ENCODE data around the gene TSPO. TPM values are rescaled to one million over a fixed set of nuclear protein-coding genes. Genes with fewer than 3 reads are reported as not detected.

Gene TSPO
- total RNA-seq, 1 experiment from 2014 or later, result 144 TPM

DNA sequence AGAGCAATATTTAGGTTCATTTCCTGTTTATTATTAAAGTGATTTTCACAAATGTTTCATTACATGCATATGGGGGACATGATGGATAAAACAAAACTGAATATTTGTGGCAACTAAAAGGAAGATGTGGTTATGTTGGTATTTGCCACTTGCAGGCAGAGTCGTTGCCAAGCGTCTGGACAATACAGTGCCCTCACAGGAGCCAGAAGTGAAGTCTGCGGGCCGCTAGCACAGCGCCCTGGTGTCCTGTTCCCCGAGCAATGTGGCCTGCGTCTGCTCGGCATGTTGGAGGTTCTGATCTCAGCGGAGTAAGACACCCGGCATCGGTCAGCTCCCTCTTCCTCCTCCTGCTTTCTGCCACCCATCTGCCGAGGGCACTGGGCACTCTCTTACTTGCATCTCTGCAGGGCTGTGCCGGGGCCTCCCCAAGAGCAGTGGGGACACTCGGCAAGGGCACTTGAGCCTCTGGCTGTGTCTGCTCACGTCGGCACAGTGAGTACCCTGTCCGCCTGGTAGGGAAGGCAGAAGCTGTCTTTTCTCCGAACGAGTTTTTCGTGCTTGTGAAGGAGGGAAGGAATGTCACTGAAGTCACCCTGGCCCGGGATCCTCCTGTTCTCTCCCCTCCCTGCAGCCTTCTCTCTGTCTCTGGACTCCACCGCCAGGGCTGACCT is 46.0 kb downstream of the TSPO start:
- Histone ChIP-seq H3K27me3 (ENCODE audit: control insufficient read depth, insufficient read depth, low read length) (no peaks in the 10 kb centered on the region), H3K9me3 (ENCODE audit: control insufficient read depth, insufficient read depth, low read depth, low read length) (no peaks in the 10 kb centered on the region), H3K4me3 (ENCODE audit: low read depth in 2 of 2, low read length in 2 of 2) (no peak overlapping the region), H3K27ac (ENCODE audit: low read length) (no peak overlapping the region), H3K4me1 (ENCODE audit: control insufficient read depth, insufficient read depth, low read length) (no peaks in the 10 kb centered on the region), H3K36me3 (ENCODE audit: control insufficient read depth, insufficient read depth, low read length) (no peaks in the 10 kb centered on the region)
- in situ Hi-C loops (cut with HindIII; ENCODE audit: low pct_unique_long_range_greater_than_20kb, low sequenced_read_pairs), result no loop called here
- no peak for TF ChIP-seq TCF7L2 (IDR thresholded peaks at IDR 0.05; ENCODE audit: low read depth, low read length)
- ChIA-PET CTCF (no interaction called here), POLR2A (no interaction called here)
- ATAC-seq, result no peak
- DNase-seq (ENCODE audit: low read depth, low spot score), result no peak
- intact Hi-C loops (cut with micrococcal nuclease; ENCODE audit: unreplicated experiment), result no loop called here
- no TSS peak for BruUV-seq (replicated peaks)

DNA sequence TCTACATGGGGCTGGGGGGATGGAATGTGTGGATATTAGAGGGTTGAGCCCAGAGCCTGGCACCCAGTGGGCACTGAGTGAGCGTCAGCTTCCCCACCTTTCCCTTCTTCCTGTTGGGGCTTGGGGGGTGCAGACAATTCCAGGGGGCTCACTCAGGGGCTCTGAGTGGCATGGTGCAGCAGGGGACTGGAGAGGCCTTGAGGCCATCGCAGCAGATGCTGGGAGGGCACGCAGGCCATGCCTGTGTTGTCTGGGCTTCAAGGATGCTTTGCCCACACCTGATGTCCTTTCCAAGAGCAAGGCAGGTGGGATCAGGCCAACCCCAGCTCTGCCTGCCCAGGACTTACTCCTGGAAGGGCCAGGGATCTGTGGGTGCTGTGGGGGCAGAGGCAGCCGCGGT is 46.8 kb downstream of the TSPO start:
- intact Hi-C loops (cut with micrococcal nuclease; ENCODE audit: unreplicated experiment) (no loop called here), in situ Hi-C loops (cut with HindIII; ENCODE audit: low pct_unique_long_range_greater_than_20kb, low sequenced_read_pairs) (no loop called here)
- BruUV-seq (replicated peaks), result no TSS peak
- Histone ChIP-seq H3K27me3 (ENCODE audit: control insufficient read depth, insufficient read depth, low read length) (no peaks in the 10 kb centered on the region), H3K4me1 (ENCODE audit: control insufficient read depth, insufficient read depth, low read length) (no peaks in the 10 kb centered on the region), H3K9me3 (ENCODE audit: control insufficient read depth, insufficient read depth, low read depth, low read length) (no peaks in the 10 kb centered on the region), H3K36me3 (ENCODE audit: control insufficient read depth, insufficient read depth, low read length) (no peaks in the 10 kb centered on the region), H3K27ac (ENCODE audit: low read length) (no peak overlapping the region), H3K4me3 (ENCODE audit: low read depth in 2 of 2, low read length in 2 of 2) (no peak overlapping the region)
- CTCF ChIA-PET, result no interaction called here
- no peak for TF ChIP-seq SIN3A (IDR thresholded peaks at IDR 0.05; ENCODE audit: borderline replicate concordance, insufficient read depth, low read depth, low read length)
- TF ChIP-seq, protein P1, sequence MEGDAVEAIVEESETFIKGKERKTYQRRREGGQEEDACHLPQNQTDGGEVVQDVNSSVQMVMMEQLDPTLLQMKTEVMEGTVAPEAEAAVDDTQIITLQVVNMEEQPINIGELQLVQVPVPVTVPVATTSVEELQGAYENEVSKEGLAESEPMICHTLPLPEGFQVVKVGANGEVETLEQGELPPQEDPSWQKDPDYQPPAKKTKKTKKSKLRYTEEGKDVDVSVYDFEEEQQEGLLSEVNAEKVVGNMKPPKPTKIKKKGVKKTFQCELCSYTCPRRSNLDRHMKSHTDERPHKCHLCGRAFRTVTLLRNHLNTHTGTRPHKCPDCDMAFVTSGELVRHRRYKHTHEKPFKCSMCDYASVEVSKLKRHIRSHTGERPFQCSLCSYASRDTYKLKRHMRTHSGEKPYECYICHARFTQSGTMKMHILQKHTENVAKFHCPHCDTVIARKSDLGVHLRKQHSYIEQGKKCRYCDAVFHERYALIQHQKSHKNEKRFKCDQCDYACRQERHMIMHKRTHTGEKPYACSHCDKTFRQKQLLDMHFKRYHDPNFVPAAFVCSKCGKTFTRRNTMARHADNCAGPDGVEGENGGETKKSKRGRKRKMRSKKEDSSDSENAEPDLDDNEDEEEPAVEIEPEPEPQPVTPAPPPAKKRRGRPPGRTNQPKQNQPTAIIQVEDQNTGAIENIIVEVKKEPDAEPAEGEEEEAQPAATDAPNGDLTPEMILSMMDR (IDR thresholded peaks at IDR 0.05), result no peak
- TF ChIP-seq, protein P2, sequence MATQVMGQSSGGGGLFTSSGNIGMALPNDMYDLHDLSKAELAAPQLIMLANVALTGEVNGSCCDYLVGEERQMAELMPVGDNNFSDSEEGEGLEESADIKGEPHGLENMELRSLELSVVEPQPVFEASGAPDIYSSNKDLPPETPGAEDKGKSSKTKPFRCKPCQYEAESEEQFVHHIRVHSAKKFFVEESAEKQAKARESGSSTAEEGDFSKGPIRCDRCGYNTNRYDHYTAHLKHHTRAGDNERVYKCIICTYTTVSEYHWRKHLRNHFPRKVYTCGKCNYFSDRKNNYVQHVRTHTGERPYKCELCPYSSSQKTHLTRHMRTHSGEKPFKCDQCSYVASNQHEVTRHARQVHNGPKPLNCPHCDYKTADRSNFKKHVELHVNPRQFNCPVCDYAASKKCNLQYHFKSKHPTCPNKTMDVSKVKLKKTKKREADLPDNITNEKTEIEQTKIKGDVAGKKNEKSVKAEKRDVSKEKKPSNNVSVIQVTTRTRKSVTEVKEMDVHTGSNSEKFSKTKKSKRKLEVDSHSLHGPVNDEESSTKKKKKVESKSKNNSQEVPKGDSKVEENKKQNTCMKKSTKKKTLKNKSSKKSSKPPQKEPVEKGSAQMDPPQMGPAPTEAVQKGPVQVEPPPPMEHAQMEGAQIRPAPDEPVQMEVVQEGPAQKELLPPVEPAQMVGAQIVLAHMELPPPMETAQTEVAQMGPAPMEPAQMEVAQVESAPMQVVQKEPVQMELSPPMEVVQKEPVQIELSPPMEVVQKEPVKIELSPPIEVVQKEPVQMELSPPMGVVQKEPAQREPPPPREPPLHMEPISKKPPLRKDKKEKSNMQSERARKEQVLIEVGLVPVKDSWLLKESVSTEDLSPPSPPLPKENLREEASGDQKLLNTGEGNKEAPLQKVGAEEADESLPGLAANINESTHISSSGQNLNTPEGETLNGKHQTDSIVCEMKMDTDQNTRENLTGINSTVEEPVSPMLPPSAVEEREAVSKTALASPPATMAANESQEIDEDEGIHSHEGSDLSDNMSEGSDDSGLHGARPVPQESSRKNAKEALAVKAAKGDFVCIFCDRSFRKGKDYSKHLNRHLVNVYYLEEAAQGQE (IDR thresholded peaks at IDR 0.05; ENCODE audit: insufficient read depth in 1 of 2, low read depth in 2 of 2, low read length in 1 of 2), result no peak
- no peak for TF ChIP-seq POLR2AphosphoS5 (IDR thresholded peaks at IDR 0.05; ENCODE audit: low read depth, low read length)
- TF ChIP-seq TCF7L2 (IDR thresholded peaks at IDR 0.05; ENCODE audit: low read depth, low read length), result no peak
- no peak for ATAC-seq
- DNase-seq (ENCODE audit: low read depth, low spot score), result no peak
- POLR2A ChIA-PET, result no interaction called here

DNA sequence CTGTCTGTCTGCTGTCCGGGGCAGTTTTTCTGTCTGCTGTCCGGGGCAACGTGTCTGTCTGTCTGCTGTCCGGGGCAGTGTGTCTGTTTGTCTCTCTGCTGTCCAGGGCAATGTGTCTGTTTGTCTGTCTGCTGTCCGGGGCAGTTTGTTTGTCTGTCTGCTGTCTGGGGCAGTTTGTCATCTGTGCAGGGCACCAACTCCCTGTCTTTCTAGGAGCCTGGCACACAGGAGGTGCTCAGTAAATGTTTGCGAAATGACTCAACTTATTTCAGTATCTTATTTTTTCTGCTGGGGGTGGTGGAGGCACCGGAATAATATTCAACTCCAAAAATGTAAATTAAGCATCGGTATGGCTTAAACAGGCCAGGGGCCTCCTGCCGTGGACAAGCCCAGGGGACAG is 47.6 kb downstream of the TSPO start:
- H3K9me3 ChIP-seq (ENCODE audit: control insufficient read depth, insufficient read depth, low read depth, low read length), result no peaks in the 10 kb centered on the region
- CTCF ChIA-PET, result no interaction called here
- H3K27me3 ChIP-seq (ENCODE audit: control insufficient read depth, insufficient read depth, low read length), result no peaks in the 10 kb centered on the region
- H3K36me3 ChIP-seq (ENCODE audit: control insufficient read depth, insufficient read depth, low read length), result no peaks in the 10 kb centered on the region
- TF ChIP-seq SIN3A (IDR thresholded peaks at IDR 0.05; ENCODE audit: borderline replicate concordance, insufficient read depth, low read depth, low read length) (no peak), TCF7L2 (IDR thresholded peaks at IDR 0.05; ENCODE audit: low read depth, low read length) (no peak), POLR2AphosphoS5 (IDR thresholded peaks at IDR 0.05; ENCODE audit: low read depth, low read length) (no peak)
- TF ChIP-seq, protein P1 (IDR thresholded peaks at IDR 0.05), result no peak
- TF ChIP-seq, protein P2 (IDR thresholded peaks at IDR 0.05; ENCODE audit: insufficient read depth in 1 of 2, low read depth in 2 of 2, low read length in 1 of 2), result no peak
- H3K4me1 ChIP-seq (ENCODE audit: control insufficient read depth, insufficient read depth, low read length), result no peaks in the 10 kb centered on the region
- in situ Hi-C loops (cut with HindIII; ENCODE audit: low pct_unique_long_range_greater_than_20kb, low sequenced_read_pairs), result no loop called here
- no TSS peak for BruUV-seq (replicated peaks)
- DNase-seq (ENCODE audit: low read depth, low spot score) (no peak), ATAC-seq (no peak)
- no peak overlapping the region for H3K27ac ChIP-seq (ENCODE audit: low read length)
- POLR2A ChIA-PET, result no interaction called here
- intact Hi-C loops (cut with micrococcal nuclease; ENCODE audit: unreplicated experiment), result no loop called here
- no peak overlapping the region for H3K4me3 ChIP-seq (ENCODE audit: low read depth in 2 of 2, low read length in 2 of 2)

Data from Panc1 (cell line).